Ovary (tissue), 9 donors: Measurements from ENCODE around the gene DES. TPM values are rescaled to one million over a fixed set of nuclear protein-coding genes. Genes with fewer than 3 reads are reported as not detected.

Experiments used
- DNase-seq, 5 donors: peaks; one replicate each; pipeline ENCODE4 v3.0.0-alpha.2; 2019 to 2020
- H3K27ac ChIP-seq, 2 donors: fragments of 200-600 bp; one replicate each; pipeline versions ENCODE4 v1.5.1 to v1.8.0; 2019 to 2022
- H3K27me3 ChIP-seq: fragments of 200-600 bp; one replicate; pipeline ENCODE4 v1.8.0; 2022
- H3K36me3 ChIP-seq: fragments of 200-600 bp; sonication (generic); one replicate; pipeline ENCODE4 v1.5.1; 2019
- H3K4me1 ChIP-seq: one replicate; pipeline ENCODE4 v1.8.1; 2013; ENCODE audit warnings: mild to moderate bottlenecking, moderate library complexity; ENCODE audit not compliant: insufficient read depth
- H3K4me3 ChIP-seq: fragments of 200-600 bp; sonication (generic); one replicate; pipeline ENCODE4 v1.5.1; 2017
- H3K9me3 ChIP-seq, 2 donors: fragments of 200-600 bp in 1 of 2; sonication (generic) in 1 of 2; one replicate each; pipeline versions ENCODE4 v1.5.1 to v1.8.1; 2013 to 2019; ENCODE audit warnings: mild to moderate bottlenecking in 1 of 2, moderate library complexity in 1 of 2
- CTCF ChIP-seq, 3 donors: fragments of 450-650 bp in 2 of 3; fragments of 200-600 bp in 1 of 3; IDR thresholded peaks; one replicate each; pipeline versions ENCODE4 v1.5.1 to v1.8.0; 2016 to 2022; ENCODE audit warnings: antibody characterized with exemption in 3 of 3, mild to moderate bottlenecking in 1 of 3
- POLR2A ChIP-seq: fragments of 450-650 bp; IDR thresholded peaks from one replicate; pipeline ENCODE4 v1.6.1; 2017; ENCODE audit warnings: antibody characterized with exemption, mild to moderate bottlenecking, moderate library complexity
- WGBS, 3 donors: extraction: QIAGEN DNeasy Blood & Tissue Kit in 1 of 3; methylation state at CpG; one replicate each; pipeline versions ENCODE4 v1.1.5 to v1.1.7; 2013 to 2017; 5-methylcytosine and 5-hydroxymethylcytosine counted together
- intact Hi-C, 4 donors: fragments of 100-400 bp; cut with DNase I; formaldehyde crosslinking; loops; one replicate each; pipeline versions ENCODE4 v1.11.0 to v1.15.1; 2022 to 2023
- polyA plus RNA-seq, 2 donors: library from polyadenylated mRNA; stranded (reverse); fragments of 200-250 nt in 1 of 2; fragments of 350-450 nt in 1 of 2; fragmentation: Illumina TruSeq in 1 of 2; extraction: RNeasy Lipid Tissue Mini Kit (QIAGEN cat#74804) in 1 of 2; gene quantifications; one replicate each; pipeline ENCODE4 v1.2.3, GENCODE V29; 2013 to 2014
- total RNA-seq, 7 donors: library from RNA; depleted of rRNA in 2 of 7; stranded (reverse); fragments of >200 nt in 2 of 7; fragmentation: NEBNext Ultra II Directional in 3 of 7; extraction: Animal tissue kit (Norgen Biotek cat#: 25700) in 3 of 7; gene quantifications; one replicate each; pipeline versions ENCODE4 v1.1.0 to v1.2.4, GENCODE V29; 2016 to 2023
- donor health status: DM: no; HTN: no; CAD: no; lungs with moderate emphysema.
- donor health status: DM: no; HTN: no; CAD: no.
- donor health status: Bipolar disorder and iron deficiency.
- donor health status: DM: yes; HTN: yes; CAD: no.
- donor health status: DM: no; HTN: no; CAD: no.
- donor health status: DM: yes; HTN: yes; CAD: no.

The DES gene
- total and polyA plus RNA-seq, 9 donors: 86.5 to 1,061 (median 184) TPM

GRCh38 chr2:219475697-219476651 is 57.8 kb downstream of the DES start:
- peak; percentile 76 to 82 (median 80) for TF ChIP-seq CTCF (IDR thresholded peaks at IDR 0.05)
- TF ChIP-seq POLR2A: no peak
- Histone ChIP-seq H3K9me3 (no peaks in the 10 kb centered on the region), H3K4me1 (peaks cover 3% of the 10 kb centered on the region), H3K36me3 (no peaks in the 10 kb centered on the region), H3K27ac (no peak overlapping the region), H3K4me3 (no peak overlapping the region), H3K27me3 (no peaks in the 10 kb centered on the region)
- intact Hi-C loops: loop anchor here in 3 of 4 donors (2.0 to 10.0 kb wide), 3 partner anchors 49 to 59 kb away; no protein-coding TSS in a partner anchor
- WGBS, 3 donors: 34 to 41% (median 37%) methylated on average over 14 of the region's 14 CpGs
- DNase-seq: peak; percentile 68 to 86 (median 82)

Other genes starting within 250 kb of the DES start
- 1 to 10 TPM in 6 of 7 donors, under 1 TPM in 1; 0.84 to 4.5 (median 1.7) TPM for gene SLC23A3, start 248.3 kb upstream of the DES start, total RNA-seq
- gene SLC23A3, start 248.3 kb upstream of the DES start, polyA plus RNA-seq: 1 to 10 TPM in 1 of 2 donors, under 1 TPM in 1; 0.81 to 1.1 TPM
- 10 to 100 TPM; 29.7 to 68.2 (median 62.8) TPM for gene CNPPD1, start 241.5 kb upstream of the DES start, total RNA-seq
- gene CNPPD1, start 241.5 kb upstream of the DES start, polyA plus RNA-seq: 10 to 100 TPM; 27.1 to 46.7 TPM
- 100 to 1,000 TPM in 3 of 7 donors, 10 to 100 TPM in 4; 40.9 to 106 (median 95.6) TPM for gene RETREG2, start 240.1 kb upstream of the DES start, total RNA-seq
- gene RETREG2, start 240.1 kb upstream of the DES start, polyA plus RNA-seq: 100 to 1,000 TPM in 1 of 2 donors, 10 to 100 TPM in 1; 74.4 to 110 TPM
- gene ZFAND2B, start 211.6 kb upstream of the DES start, total RNA-seq: 10 to 100 TPM; 22.4 to 45.6 (median 33.9) TPM
- gene ZFAND2B, start 211.6 kb upstream of the DES start, polyA plus RNA-seq: 10 to 100 TPM; 14.3 to 31.1 TPM
- gene ABCB6, start 199.4 kb upstream of the DES start, total RNA-seq: 10 to 100 TPM; 12.0 to 64.5 (median 37.2) TPM
- gene ABCB6, start 199.4 kb upstream of the DES start, polyA plus RNA-seq: 10 to 100 TPM; 26.3 to 33.3 TPM
- 10 to 100 TPM; 22.6 to 44.6 (median 32.6) TPM for gene ATG9A, start 188.7 kb upstream of the DES start, total RNA-seq
- 10 to 100 TPM; 29.7 to 46.3 TPM for gene ATG9A, start 188.7 kb upstream of the DES start, polyA plus RNA-seq
- 10 to 100 TPM; 36.4 to 60.2 (median 44.1) TPM for gene ANKZF1, start 188.6 kb upstream of the DES start, total RNA-seq
- 10 to 100 TPM; 33.1 to 36.5 TPM for gene ANKZF1, start 188.6 kb upstream of the DES start, polyA plus RNA-seq
- 10 to 100 TPM in 6 of 7 donors, 1 to 10 TPM in 1; 5.7 to 20.3 (median 13.9) TPM for gene GLB1L, start 172.9 kb upstream of the DES start, total RNA-seq
- 10 to 100 TPM; 12.8 to 19.6 TPM for gene GLB1L, start 172.9 kb upstream of the DES start, polyA plus RNA-seq
- gene STK16, start 172.9 kb upstream of the DES start, total RNA-seq: 10 to 100 TPM; 12.4 to 24.8 (median 17.9) TPM
- gene STK16, start 172.9 kb upstream of the DES start, polyA plus RNA-seq: 10 to 100 TPM; 19.1 to 29.4 TPM
- 10 to 100 TPM in 1 of 7 donors, 1 to 10 TPM in 1, under 1 TPM in 3, not detected in 2; 0.27 to 13.2 (median 0.83) TPM for gene TUBA4B, start 165.1 kb upstream of the DES start, total RNA-seq
- gene TUBA4B, start 165.1 kb upstream of the DES start, polyA plus RNA-seq: under 1 TPM; 0.18 to 0.34 TPM
- 10 to 100 TPM in 6 of 7 donors, 1 to 10 TPM in 1; 8.4 to 53.6 (median 16.5) TPM for gene TUBA4A, start 164.5 kb upstream of the DES start, total RNA-seq
- gene TUBA4A, start 164.5 kb upstream of the DES start, polyA plus RNA-seq: 10 to 100 TPM in 1 of 2 donors, 1 to 10 TPM in 1; 7.9 to 42.2 TPM
- gene DNAJB2, start 139.0 kb upstream of the DES start, total RNA-seq: 100 to 1,000 TPM in 1 of 7 donors, 10 to 100 TPM in 6; 34.0 to 101 (median 85.7) TPM
- 10 to 100 TPM; 77.9 to 87.5 TPM for gene DNAJB2, start 139.0 kb upstream of the DES start, polyA plus RNA-seq
- gene PTPRN, start 109.0 kb upstream of the DES start, total RNA-seq: 1 to 10 TPM in 3 of 7 donors, under 1 TPM in 3, not detected in 1; 0.12 to 2.3 (median 0.82) TPM
- 1 to 10 TPM in 1 of 2 donors, under 1 TPM in 1; 0.08 to 1.3 TPM for gene PTPRN, start 109.0 kb upstream of the DES start, polyA plus RNA-seq
- not detected for gene RESP18, start 85.6 kb upstream of the DES start, total RNA-seq
- gene RESP18, start 85.6 kb upstream of the DES start, polyA plus RNA-seq: not detected
- 10 to 100 TPM; 34.7 to 72.9 (median 66.4) TPM for gene DNPEP, start 30.5 kb upstream of the DES start, total RNA-seq
- 10 to 100 TPM; 23.4 to 54.2 TPM for gene DNPEP, start 30.5 kb upstream of the DES start, polyA plus RNA-seq
- gene SPEG, start 16.5 kb downstream of the DES start, total RNA-seq: 10 to 100 TPM; 13.9 to 79.7 (median 29.6) TPM
- gene SPEG, start 16.5 kb downstream of the DES start, polyA plus RNA-seq: 10 to 100 TPM in 1 of 2 donors, 1 to 10 TPM in 1; 9.9 to 31.4 TPM
- gene GMPPA, start 80.5 kb downstream of the DES start, total RNA-seq: 10 to 100 TPM; 14.2 to 35.7 (median 23.7) TPM
- 10 to 100 TPM; 20.0 to 33.7 TPM for gene GMPPA, start 80.5 kb downstream of the DES start, polyA plus RNA-seq
- gene ASIC4, start 96.1 kb downstream of the DES start, total RNA-seq: under 1 TPM in 3 of 7 donors, not detected in 4; 0.10 to 0.28 (median 0.24) TPM
- under 1 TPM in 1 of 2 donors, not detected in 1; 0.05 TPM for gene ASIC4, start 96.1 kb downstream of the DES start, polyA plus RNA-seq
- 100 to 1,000 TPM in 6 of 7 donors, 10 to 100 TPM in 1; 89.4 to 181 (median 135) TPM for gene CHPF, start 125.4 kb downstream of the DES start, total RNA-seq
- gene CHPF, start 125.4 kb downstream of the DES start, polyA plus RNA-seq: 10 to 100 TPM in 1 of 2 donors, 1 to 10 TPM in 1; 4.0 to 76.0 TPM
- 10 to 100 TPM in 6 of 7 donors, 1 to 10 TPM in 1; 5.8 to 22.7 (median 10.7) TPM for gene TMEM198, start 125.7 kb downstream of the DES start, total RNA-seq
- gene TMEM198, start 125.7 kb downstream of the DES start, polyA plus RNA-seq: 1 to 10 TPM in 1 of 2 donors, under 1 TPM in 1; 0.62 to 6.5 TPM
- 100 to 1,000 TPM; 230 to 740 (median 473) TPM for gene OBSL1, start 153.2 kb downstream of the DES start, total RNA-seq
- 100 to 1,000 TPM in 1 of 2 donors, 10 to 100 TPM in 1; 53.2 to 431 TPM for gene OBSL1, start 153.2 kb downstream of the DES start, polyA plus RNA-seq
- 100 to 1,000 TPM in 2 of 7 donors, 10 to 100 TPM in 5; 38.4 to 165 (median 78.3) TPM for gene INHA, start 153.9 kb downstream of the DES start, total RNA-seq
- gene INHA, start 153.9 kb downstream of the DES start, polyA plus RNA-seq: 100 to 1,000 TPM in 1 of 2 donors, 10 to 100 TPM in 1; 96.3 to 162 TPM
- 10 to 100 TPM; 30.3 to 73.7 (median 43.8) TPM for gene STK11IP, start 179.5 kb downstream of the DES start, total RNA-seq
- 10 to 100 TPM in 1 of 2 donors, 1 to 10 TPM in 1; 9.2 to 46.2 TPM for gene STK11IP, start 179.5 kb downstream of the DES start, polyA plus RNA-seq
- 100 to 1,000 TPM in 4 of 7 donors, 10 to 100 TPM in 3; 29.6 to 232 (median 106) TPM for gene SLC4A3, start 209.3 kb downstream of the DES start, total RNA-seq
- 10 to 100 TPM in 1 of 2 donors, 1 to 10 TPM in 1; 5.3 to 83.6 TPM for gene SLC4A3, start 209.3 kb downstream of the DES start, polyA plus RNA-seq